ENCODE measurements around the gene CHEK2.

- TF ChIP-seq EZH2 (IDR thresholded peaks at IDR 0.05; ENCODE audit: borderline replicate concordance, low read length) (no peak), CTCF (conservative IDR thresholded peaks at IDR 0.05 in 1 of 2, IDR thresholded peaks at IDR 0.05 in 1 of 2; ENCODE audit: extremely low read depth in 1 of 2, insufficient read depth in 1 of 2, low read depth in 1 of 2, low read length in 2 of 2) (no peak)
Observed at GRCh38 chr22:28791124-28791523, 49.5 kb upstream of the CHEK2 start.

Data from mammary epithelial cell (primary cell).